ENCODE results near the gene PDE4C.
A peak's percentile ranks its signal among the peaks of the same experiment; 100 is the strongest.

Gene PDE4C

GRCh38 chr19:18225702-18226468 is at the start of gene PDE4C:
TSS of gene PDE4C (minus strand) at chr19:18226438. CDS start at chr19:18226415, 23 bp downstream.
- DNase-seq, result no peak

- DNase-seq, result peak; percentile 70
Observed at GRCh38 chr19:18274781-18275356, 48.6 kb upstream of the PDE4C start.

GRCh38 chr19:18274219-18274780 is 48.1 kb upstream of the PDE4C start, which contains the start of gene IQCN:
TSS of gene IQCN (minus strand) at chr19:18274452. CDS start at chr19:18269478, 4,974 bp downstream.
- no peak for DNase-seq

- DNase-seq, result no peak
Observed at GRCh38 chr19:18273561-18274218, 47.5 kb upstream of the PDE4C start.

GRCh38 chr19:18271433-18271841 is 45.2 kb upstream of the PDE4C start:
- DNase-seq, result no peak

GRCh38 chr19:18270326-18270725 is 44.1 kb upstream of the PDE4C start:
- no peak for DNase-seq

- no peak for DNase-seq
Observed at GRCh38 chr19:18269070-18269723, 43.0 kb upstream of the PDE4C start.

- DNase-seq, result no peak
Observed at GRCh38 chr19:18266771-18267686, 40.8 kb upstream of the PDE4C start.

- DNase-seq, result no peak
Observed at GRCh38 chr19:18265582-18265981, 39.3 kb upstream of the PDE4C start.

- DNase-seq, result no peak
Observed at GRCh38 chr19:18264971-18265540, 38.8 kb upstream of the PDE4C start.

- DNase-seq, result no peak
Observed at GRCh38 chr19:18264137-18264854, 38.1 kb upstream of the PDE4C start.

GRCh38 chr19:18263324-18264136 is 37.3 kb upstream of the PDE4C start:
- DNase-seq, result no peak

GRCh38 chr19:18262917-18263316 is 36.7 kb upstream of the PDE4C start:
- DNase-seq, result no peak

- no peak for DNase-seq
Observed at GRCh38 chr19:18262144-18262543, 35.9 kb upstream of the PDE4C start.

GRCh38 chr19:18261474-18261873 is 35.2 kb upstream of the PDE4C start:
- no peak for DNase-seq

- no peak for DNase-seq
Observed at GRCh38 chr19:18259893-18260292, 33.7 kb upstream of the PDE4C start.

GRCh38 chr19:18257503-18258470 is 31.5 kb upstream of the PDE4C start:
- no peak for DNase-seq

All from amniotic stem cell (primary cell).